Neural cell (in vitro differentiated cells): Measurements from ENCODE around the gene CSNK2A3. TPM values are rescaled to one million over a fixed set of nuclear protein-coding genes. Genes with fewer than 3 reads are reported as not detected.

Source experiments
- H2AFZ ChIP-seq: fragments of 200-600, 300-800 bp; sonication (generic), shearing (Covaris generic); 2 replicates; pipeline ENCODE4 v1.6.0; 2014; ENCODE audit warnings: low read depth, mild to moderate bottlenecking, antibody characterized with exemption, low read length, moderate library complexity
- H3F3A ChIP-seq: fragments of 200-600 bp; shearing (Covaris generic); 2 replicates; pipeline ENCODE4 v1.6.1; 2016; ENCODE audit warnings: mild to moderate bottlenecking, moderate library complexity, mixed read lengths, antibody characterized with exemption, low read length; ENCODE audit not compliant: insufficient read depth, poor library complexity, severe bottlenecking
- H3K27ac ChIP-seq: fragments of 200-600, 300-800 bp; sonication (generic), shearing (Covaris generic); 2 replicates; pipeline ENCODE4 v1.5.1; 2014; ENCODE audit warnings: mild to moderate bottlenecking, low read length, moderate library complexity
- H3K27me3 ChIP-seq: fragments of 300-800, 200-600 bp; sonication (generic), shearing (Covaris generic); 2 replicates; pipeline ENCODE4 v1.6.0; 2014; ENCODE audit warnings: mild to moderate bottlenecking, low read depth, low read length, moderate library complexity; ENCODE audit not compliant: insufficient read depth
- H3K36me3 ChIP-seq: fragments of 300-800, 200-600 bp; sonication (generic), shearing (Covaris generic); 2 replicates; pipeline ENCODE4 v1.5.1; 2014; ENCODE audit warnings: mild to moderate bottlenecking, antibody characterized with exemption, low read length, moderate library complexity; ENCODE audit not compliant: insufficient read depth
- H3K4me2 ChIP-seq: fragments of 300-800, 200-600 bp; sonication (generic), shearing (Covaris generic); 2 replicates; pipeline ENCODE4 v1.6.0; 2014; ENCODE audit warnings: mild to moderate bottlenecking, low read length
- H3K4me3 ChIP-seq: fragments of 300-800, 200-600 bp; sonication (generic), shearing (Covaris generic); 2 replicates; pipeline ENCODE4 v1.5.1; 2014; ENCODE audit warnings: mild to moderate bottlenecking, low read length, moderate library complexity
- H3K79me2 ChIP-seq: fragments of 200-600 bp; shearing (Covaris generic); replicated peaks from 2 replicates; pipeline ENCODE4 v1.6.0; 2014; ENCODE audit warnings: mild to moderate bottlenecking, low read length, moderate library complexity; ENCODE audit not compliant: insufficient read depth
- H3K9ac ChIP-seq: fragments of 300-800, 200-600 bp; sonication (generic), shearing (Covaris generic); 2 replicates; pipeline ENCODE4 v1.6.1; 2016; ENCODE audit warnings: mild to moderate bottlenecking, low read length, mixed read lengths
- H3K9me2 ChIP-seq: fragments of 200-600 bp; shearing (Covaris generic); 2 replicates; pipeline ENCODE4 v1.6.1; 2016; ENCODE audit warnings: mild to moderate bottlenecking, low read length, mixed read lengths; ENCODE audit not compliant: insufficient read depth
- H3K9me3 ChIP-seq: fragments of 200-600, 300-800 bp; sonication (generic), shearing (Covaris generic); 2 replicates; pipeline ENCODE4 v1.6.1; 2016; ENCODE audit warnings: mild to moderate bottlenecking, mixed run types, low read length, moderate library complexity, mixed read lengths
- H4K20me1 ChIP-seq: fragments of 200-600 bp; shearing (Covaris generic); 2 replicates; pipeline ENCODE4 v1.6.1; 2016; ENCODE audit warnings: mild to moderate bottlenecking, mixed run types; ENCODE audit not compliant: insufficient read depth
- CTCF ChIP-seq: fragments of 450-650 bp; IDR thresholded peaks from 2 replicates; pipeline ENCODE4 v1.5.1; 2014; ENCODE audit warnings: antibody characterized with exemption, mild to moderate bottlenecking, moderate library complexity; ENCODE audit not compliant: poor library complexity, severe bottlenecking
- EP300 ChIP-seq: fragments of 450-650 bp; conservative IDR thresholded peaks from 2 replicates; pipeline ENCODE4 v1.6.1; 2014; ENCODE audit warnings: antibody characterized with exemption, mild to moderate bottlenecking, moderate library complexity; ENCODE audit not compliant: poor library complexity, severe bottlenecking
- EZH2 ChIP-seq: fragments of 200-600, 300-800 bp; shearing (Covaris generic), sonication (generic); IDR thresholded peaks from 2 replicates; pipeline ENCODE4 v1.6.1; 2014; ENCODE audit warnings: antibody characterized with exemption, low read length, borderline replicate concordance, mild to moderate bottlenecking; ENCODE audit not compliant: insufficient read depth, poor library complexity, severe bottlenecking
- MXI1 ChIP-seq: fragments of 450-650 bp; conservative IDR thresholded peaks from 2 replicates; pipeline ENCODE4 v1.6.1; 2014; ENCODE audit warnings: antibody characterized with exemption, mild to moderate bottlenecking; ENCODE audit not compliant: poor library complexity, severe bottlenecking
- POLR2AphosphoS5 ChIP-seq: IDR thresholded peaks from 2 replicates; pipeline ENCODE4 v1.6.1; 2012
- RAD21 ChIP-seq: fragments of 450-650 bp; conservative IDR thresholded peaks from 2 replicates; pipeline ENCODE4 v1.6.1; 2014; ENCODE audit warnings: antibody characterized with exemption, mild to moderate bottlenecking, moderate library complexity
- REST ChIP-seq: IDR thresholded peaks from 2 replicates; pipeline ENCODE4 v1.6.1; 2012; ENCODE audit warnings: borderline replicate concordance
- SMC3 ChIP-seq: fragments of 450-650 bp; conservative IDR thresholded peaks from 2 replicates; pipeline ENCODE4 v1.6.1; 2014; ENCODE audit warnings: antibody characterized with exemption, mild to moderate bottlenecking, moderate library complexity; ENCODE audit not compliant: poor library complexity
- TAF1 ChIP-seq: IDR thresholded peaks from 2 replicates; pipeline ENCODE4 v1.6.1; 2012; ENCODE audit warnings: low read depth
- polyA plus RNA-seq: library from polyadenylated mRNA; depleted of rRNA; stranded (reverse); fragments of >200 nt; gene quantifications from 2 replicates; pipeline ENCODE4 v1.2.3, GENCODE V29; 2014

The CSNK2A3 gene
- polyA plus RNA-seq, 1 donor from 2014 or later, result 2.1 TPM

GRCh38 chr11:11318961-11319360 lies 34.1 kb downstream of the CSNK2A3 start:
- H3K27ac ChIP-seq, result no peak overlapping the region
- no peak for TF ChIP-seq RAD21
- TF ChIP-seq TAF1, result no peak
- H3K4me3 ChIP-seq, result no peak overlapping the region
- no peaks in the 10 kb centered on the region for H3K9me2 ChIP-seq
- H3K27me3 ChIP-seq, result no peaks in the 10 kb centered on the region
- H2AFZ ChIP-seq, result no peak overlapping the region
- no peaks in the 10 kb centered on the region for H3F3A ChIP-seq
- no peaks in the 10 kb centered on the region for H3K79me2 ChIP-seq
- H3K9me3 ChIP-seq, result peaks cover 5% of the 10 kb centered on the region
- no peaks in the 10 kb centered on the region for H4K20me1 ChIP-seq
- no peak overlapping the region for H3K9ac ChIP-seq
- no peaks in the 10 kb centered on the region for H3K36me3 ChIP-seq
- no peak overlapping the region for H3K4me2 ChIP-seq

- Histone ChIP-seq H3K79me2 (no peaks in the 10 kb centered on the region), H3K9ac (no peak overlapping the region), H3K36me3 (no peaks in the 10 kb centered on the region), H3K9me3 (peaks cover 4% of the 10 kb centered on the region), H3K27ac (no peak overlapping the region), H3K27me3 (no peaks in the 10 kb centered on the region), H2AFZ (no peak overlapping the region), H3K4me3 (no peak overlapping the region), H4K20me1 (no peaks in the 10 kb centered on the region), H3K9me2 (no peaks in the 10 kb centered on the region), H3K4me2 (no peak overlapping the region), H3F3A (no peaks in the 10 kb centered on the region)
- TF ChIP-seq MXI1 (no peak), TAF1 (no peak), EZH2 (no peak), REST (no peak), CTCF (no peak), SMC3 (no peak), RAD21 (no peak), EP300 (no peak), POLR2AphosphoS5 (no peak)
Measured at GRCh38 chr11:11318461-11318860, 34.6 kb downstream of the CSNK2A3 start.

- Histone ChIP-seq H3F3A (no peaks in the 10 kb centered on the region), H3K9ac (no peak overlapping the region), H3K79me2 (no peaks in the 10 kb centered on the region), H2AFZ (no peak overlapping the region), H3K4me3 (no peak overlapping the region), H4K20me1 (no peaks in the 10 kb centered on the region), H3K4me2 (no peak overlapping the region), H3K27me3 (no peaks in the 10 kb centered on the region), H3K27ac (no peak overlapping the region), H3K36me3 (no peaks in the 10 kb centered on the region), H3K9me2 (no peaks in the 10 kb centered on the region), H3K9me3 (no peaks in the 10 kb centered on the region)
- TF ChIP-seq TAF1 (no peak), POLR2AphosphoS5 (no peak), REST (no peak), EZH2 (no peak), MXI1 (no peak)
Measured at GRCh38 chr11:11316651-11317230, 36.3 kb downstream of the CSNK2A3 start.
